ENCODE data around the gene CEACAM16.
"Not testable (repeated sequence)": the region's sequence is repeated elsewhere in the genome, so short reads cannot be mapped to it uniquely, and the experiment has no call there.

CEACAM16 gene

GRCh38 chr19:44698492-44699201 lies at the start of gene CEACAM16:
TSS of gene CEACAM16 (plus strand) at chr19:44699151. CDS start at chr19:44701457, 2,306 bp downstream.
- no peak for DNase-seq

GRCh38 chr19:44649578-44650145 lies 49.3 kb upstream of the CEACAM16 start:
- peak; percentile 74 for DNase-seq

- no peak for DNase-seq
These were observed 45.6 kb upstream of the CEACAM16 start for GRCh38 chr19:44653343-44653742.

- DNase-seq = no peak
These were observed 44.8 kb upstream of the CEACAM16 start for GRCh38 chr19:44653977-44654774.

GRCh38 chr19:44657211-44657921 lies 41.6 kb upstream of the CEACAM16 start:
- peak; percentile 75 for DNase-seq

GRCh38 chr19:44658069-44658733 lies 40.8 kb upstream of the CEACAM16 start:
- peak; percentile 13 for DNase-seq

GRCh38 chr19:44660081-44660480 lies 38.9 kb upstream of the CEACAM16 start:
- DNase-seq = no peak

GRCh38 chr19:44661205-44661604 lies 37.7 kb upstream of the CEACAM16 start:
- DNase-seq = no peak

- DNase-seq = no peak
These were observed 37.0 kb upstream of the CEACAM16 start for GRCh38 chr19:44661904-44662303.

GRCh38 chr19:44662691-44663385 lies 36.1 kb upstream of the CEACAM16 start:
- DNase-seq = no peak

GRCh38 chr19:44663996-44664395 lies 35.0 kb upstream of the CEACAM16 start:
- no peak for DNase-seq

- DNase-seq = no peak
These were observed 34.0 kb upstream of the CEACAM16 start for GRCh38 chr19:44664976-44665375.

- peak; percentile 56 for DNase-seq
These were observed 31.9 kb upstream of the CEACAM16 start for GRCh38 chr19:44666852-44667556.

GRCh38 chr19:44668985-44669764 lies 29.8 kb upstream of the CEACAM16 start:
- no peak for DNase-seq

GRCh38 chr19:44670027-44670426 lies 28.9 kb upstream of the CEACAM16 start:
- DNase-seq = not testable (repeated sequence)

- DNase-seq = no peak
These were observed 27.6 kb upstream of the CEACAM16 start, which contains the start of gene CEACAM19 for GRCh38 chr19:44671400-44671799. TSS of gene CEACAM19 (plus strand) at chr19:44671482. CDS start at chr19:44671932, 450 bp downstream.

- DNase-seq = peak; percentile 13
These were observed 26.7 kb upstream of the CEACAM16 start for GRCh38 chr19:44672226-44672625.

- no peak for DNase-seq
These were observed 25.4 kb upstream of the CEACAM16 start for GRCh38 chr19:44673510-44673909.

- DNase-seq = no peak
These were observed 23.4 kb upstream of the CEACAM16 start for GRCh38 chr19:44675521-44675920.
